ENCODE measurements around the gene SULT6B1. TPM values are rescaled to one million over a fixed set of nuclear protein-coding genes. Genes with fewer than 3 reads are reported as not detected.
"Not testable (repeated sequence)": the region's sequence is repeated elsewhere in the genome, so short reads cannot be mapped to it uniquely, and the experiment has no call there.

SULT6B1 gene
- total and polyA plus RNA-seq, 2 donors (not counting 3 experiments of a cell fraction or from before 2014, with no cell fraction given), result not detected

GRCh38 chr2:37195862-37196319 is 7.4 kb upstream of the SULT6B1 start:
- FAIRE-seq; H4K20me1 ChIP-seq (replicated peaks; ENCODE audit: control insufficient read depth, extremely low read depth, insufficient read depth, low read length); CTCF ChIA-PET; H3K36me3 ChIP-seq (ENCODE audit: control insufficient read depth in 2 of 2, extremely low read depth in 1 of 2, insufficient read depth in 2 of 2, low read length in 2 of 2); H3K9me3 ChIP-seq (replicated peaks; ENCODE audit: control insufficient read depth, insufficient read depth, low read length); BruUV-seq (replicated peaks); POLR2A ChIA-PET; DNase-seq (ENCODE audit: low read depth, low spot score); H3K4me1 ChIP-seq (ENCODE audit: control insufficient read depth, extremely low read depth, insufficient read depth, low read length); H3K27me3 ChIP-seq (ENCODE audit: control insufficient read depth in 2 of 2, insufficient read depth in 2 of 2, low read length in 2 of 2); H3K9me1 ChIP-seq (replicated peaks; ENCODE audit: control insufficient read depth, extremely low read depth, insufficient read depth, low read length); H3K9ac ChIP-seq (replicated peaks; ENCODE audit: extremely low read depth, insufficient read depth, low read length); dilution Hi-C loops (cut with MboI; ENCODE audit: extremely low pct_ligation_motif_present, low sequenced_read_pairs): not testable (repeated sequence)
- H2AFZ ChIP-seq (ENCODE audit: low read depth, low read length), result peak overlapping the region; percentile 91
- H3K4me2 ChIP-seq (ENCODE audit: insufficient read depth, low read length), result peak overlapping the region; percentile 91
- intact Hi-C loops (cut with micrococcal nuclease), result loop anchor here (1.0 to 5.0 kb wide), 3 partner anchors 14 to 39 kb away; partner anchors contain the start of genes CEBPZ, EIF2AK2 and NDUFAF7
- peaks cover 26% of the 10 kb centered on the region for H3K79me2 ChIP-seq (ENCODE audit: control insufficient read depth, insufficient read depth, low read length)
- peak overlapping the region; percentile 45 to 71 (median 50) for H3K4me3 ChIP-seq (replicated peaks in 1 of 3; ENCODE audit: insufficient read depth in 1 of 3, low read depth in 1 of 3, low read length in 3 of 3)
- peak overlapping the region; percentile 56 for H3K27ac ChIP-seq (ENCODE audit: insufficient read depth, low read depth, low read length)

GRCh38 chr2:37192551-37192950 is 4.1 kb upstream of the SULT6B1 start:
- TF ChIP-seq POLR2A (IDR thresholded peaks at IDR 0.05; ENCODE audit: low read depth, low read length) (no peak), CTCF (IDR thresholded peaks at IDR 0.05; ENCODE audit: extremely low read depth in 1 of 2, insufficient read depth in 1 of 2, low read depth in 1 of 2, low read length in 2 of 2) (no peak), JUN (IDR thresholded peaks at IDR 0.05; ENCODE audit: borderline replicate concordance, insufficient read depth, insufficient read length, low read depth) (no peak), MYC (IDR thresholded peaks at IDR 0.05; ENCODE audit: low read depth, low read length) (no peak), POLR2AphosphoS5 (IDR thresholded peaks at IDR 0.05; ENCODE audit: insufficient read depth, low read depth, low read length) (no peak), EZH2 (IDR thresholded peaks at IDR 0.05; ENCODE audit: borderline replicate concordance, low read depth, low read length, severe bottlenecking) (no peak), MAX (IDR thresholded peaks at IDR 0.05; ENCODE audit: insufficient read depth, insufficient read length) (no peak), FOS (IDR thresholded peaks at IDR 0.05; ENCODE audit: borderline replicate concordance, insufficient read depth, low read length) (no peak), GATA2 (IDR thresholded peaks at IDR 0.05; ENCODE audit: insufficient read depth, insufficient read length, low read depth, low read length) (no peak)

More at GRCh38 chr2:37192551-37192950, 4.1 kb upstream of the SULT6B1 start:
- Histone ChIP-seq H3K36me3 (ENCODE audit: control insufficient read depth in 2 of 2, extremely low read depth in 1 of 2, insufficient read depth in 2 of 2, low read length in 2 of 2) (no peaks in the 10 kb centered on the region), H2AFZ (ENCODE audit: low read depth, low read length) (no peak overlapping the region), H3K79me2 (ENCODE audit: control insufficient read depth, insufficient read depth, low read length) (peaks cover 8% of the 10 kb centered on the region), H4K20me1 (replicated peaks; ENCODE audit: control insufficient read depth, extremely low read depth, insufficient read depth, low read length) (no peaks in the 10 kb centered on the region), H3K4me3 (replicated peaks in 1 of 3; ENCODE audit: insufficient read depth in 1 of 3, low read depth in 1 of 3, low read length in 3 of 3) (no peak overlapping the region), H3K27ac (ENCODE audit: insufficient read depth, low read depth, low read length) (no peak overlapping the region), H3K9me1 (replicated peaks; ENCODE audit: control insufficient read depth, extremely low read depth, insufficient read depth, low read length) (no peaks in the 10 kb centered on the region), H3K9me3 (replicated peaks; ENCODE audit: control insufficient read depth, insufficient read depth, low read length) (no peaks in the 10 kb centered on the region), H3K4me2 (ENCODE audit: insufficient read depth, low read length) (no peak overlapping the region), H3K27me3 (ENCODE audit: control insufficient read depth in 2 of 2, insufficient read depth in 2 of 2, low read length in 2 of 2) (no peaks in the 10 kb centered on the region), H3K4me1 (ENCODE audit: control insufficient read depth, extremely low read depth, insufficient read depth, low read length) (peaks cover 12% of the 10 kb centered on the region), H3K9ac (replicated peaks; ENCODE audit: extremely low read depth, insufficient read depth, low read length) (no peak overlapping the region)
- BruUV-seq (replicated peaks), result no TSS peak
- dilution Hi-C loops (cut with MboI; ENCODE audit: extremely low pct_ligation_motif_present, low sequenced_read_pairs), result no loop called here
- FAIRE-seq, result no peak
- ChIA-PET POLR2A (no interaction called here), CTCF (interaction anchor here (1.6 kb wide), 1 partner anchor 9 kb away, joined by 5 read pairs; no protein-coding TSS in a partner anchor)
- intact Hi-C loops (cut with micrococcal nuclease), result no loop called here
- DNase-seq (ENCODE audit: low read depth, low spot score), result no peak
